Measurements from ENCODE around the gene IGSF21. TPM values are rescaled to one million over a fixed set of nuclear protein-coding genes. Genes with fewer than 3 reads are reported as not detected.
A peak's percentile ranks its signal among the peaks of the same experiment; 100 is the strongest.

IGSF21 gene
- total and polyA plus RNA-seq, 5 experiments from 2014 or later: not detected

DNA sequence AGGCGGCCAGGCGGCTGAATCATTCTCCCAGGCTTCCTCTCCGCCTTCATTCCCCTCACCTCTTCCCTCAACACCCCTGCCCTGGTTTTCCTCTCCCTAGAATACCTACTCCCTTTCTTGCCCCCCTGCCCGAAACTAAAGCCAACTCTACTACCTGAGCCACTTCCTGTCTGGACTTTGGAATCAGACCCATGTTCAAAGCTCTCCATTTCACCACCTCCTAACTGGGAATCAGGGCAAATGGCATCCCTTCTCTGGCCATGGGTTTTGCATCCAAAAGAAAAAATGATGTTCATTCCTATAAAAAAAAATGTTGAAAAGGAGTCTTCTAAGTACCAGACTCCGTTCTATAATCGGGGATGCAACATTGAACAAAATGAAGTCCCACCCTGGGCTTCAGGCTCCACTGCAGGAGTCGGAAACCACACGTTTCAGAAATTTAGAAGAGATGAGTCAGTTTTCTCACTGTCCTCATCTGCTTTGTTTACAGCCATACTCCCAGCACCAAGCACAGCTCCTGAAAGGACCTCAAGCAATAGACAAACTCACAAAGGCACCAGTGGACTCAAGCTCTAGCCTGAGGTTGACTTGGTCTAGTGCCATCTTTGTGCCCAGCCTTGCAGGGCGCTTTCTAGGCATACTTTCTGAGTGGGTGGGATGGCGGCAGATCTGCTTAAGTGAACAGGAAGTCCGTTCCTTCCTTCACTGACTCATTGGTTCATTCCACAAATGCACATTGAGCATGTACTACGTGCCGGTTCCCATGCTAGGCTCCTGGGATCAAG is 176.2 kb downstream of the IGSF21 start:
- peaks cover 14 to 64% (median 24%) of the 10 kb centered on the region in 5 donors for H3K27me3 Mint-ChIP-seq
- H3K4me3 Mint-ChIP-seq: no peak overlapping the region
- peaks cover 0 to 2% (median 0%) of the 10 kb centered on the region in 4 donors for H3K4me1 Mint-ChIP-seq
- H3K9me3 Mint-ChIP-seq: no peaks in the 10 kb centered on the region
- DNase-seq (no peak), ATAC-seq (no peak)
- H3K27ac Mint-ChIP-seq: no peak overlapping the region
- H3K36me3 Mint-ChIP-seq: no peaks in the 10 kb centered on the region
- POLR2A ChIA-PET: no interaction called here

DNA sequence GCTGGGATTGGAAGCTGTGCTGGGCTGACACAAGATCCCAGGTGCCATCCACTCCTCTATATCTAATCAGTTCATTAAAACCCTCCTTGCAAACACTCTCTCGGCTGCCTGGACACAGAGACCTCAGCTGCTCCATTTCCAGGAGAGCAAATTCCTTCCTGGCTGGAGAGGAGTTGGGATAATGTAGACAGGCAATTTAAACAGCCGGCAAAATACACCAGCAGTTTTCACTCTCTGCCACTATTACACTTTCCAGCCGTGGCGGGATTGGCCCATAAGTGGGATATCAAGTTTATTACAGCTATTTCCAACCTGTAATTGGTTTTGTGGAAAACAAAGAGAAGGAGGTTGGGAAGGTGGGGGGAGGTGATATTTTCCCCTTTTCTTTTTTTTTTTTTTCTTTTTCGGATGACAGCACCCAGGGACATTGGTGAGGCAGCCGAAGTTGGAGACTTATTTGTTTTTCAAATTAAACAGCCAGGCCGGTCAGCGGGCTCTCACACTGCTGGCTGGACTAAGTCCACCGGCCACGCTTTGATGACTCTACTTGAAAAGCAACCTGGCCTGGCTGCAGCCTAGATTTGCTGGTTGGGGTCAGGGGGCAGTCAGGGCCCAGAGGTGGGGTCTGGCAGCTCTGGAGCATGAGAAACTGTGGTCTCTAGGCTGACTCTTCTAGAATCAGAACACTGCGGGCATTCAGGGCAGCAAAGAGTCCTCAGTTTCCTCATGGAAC is 177.4 kb downstream of the IGSF21 start:
- no peak overlapping the region for H3K4me3 Mint-ChIP-seq
- peaks cover 10 to 54% (median 21%) of the 10 kb centered on the region in 5 donors for H3K27me3 Mint-ChIP-seq
- POLR2A ChIA-PET: no interaction called here
- H3K27ac Mint-ChIP-seq: no peak overlapping the region
- H3K36me3 Mint-ChIP-seq: no peaks in the 10 kb centered on the region
- DNase-seq (no peak), ATAC-seq (no peak)
- H3K4me1 Mint-ChIP-seq: peaks cover 0 to 2% (median 0%) of the 10 kb centered on the region in 4 donors
- no peaks in the 10 kb centered on the region for H3K9me3 Mint-ChIP-seq

DNA sequence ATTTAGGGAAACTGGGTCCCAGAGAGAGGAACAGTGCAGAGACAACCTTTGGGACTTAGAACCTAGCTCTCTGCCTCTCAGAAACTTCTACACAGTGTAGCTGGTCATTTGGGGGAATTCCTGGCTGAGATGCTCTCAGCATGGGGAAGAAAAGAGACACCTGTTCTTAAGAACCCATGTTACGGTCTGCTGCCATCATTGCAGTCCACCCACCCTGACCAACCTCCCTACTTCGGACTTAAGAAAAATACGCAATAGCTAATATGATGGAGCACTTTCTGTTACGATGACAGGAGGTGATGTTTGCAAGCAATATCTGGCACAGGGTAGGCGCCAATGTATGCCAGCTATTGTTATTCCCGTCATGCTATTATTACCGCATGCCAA is 177.9 kb downstream of the IGSF21 start:
- DNase-seq (no peak), ATAC-seq (no peak)
- no peak overlapping the region for H3K4me3 Mint-ChIP-seq
- H3K36me3 Mint-ChIP-seq: no peaks in the 10 kb centered on the region
- peaks cover 8 to 54% (median 25%) of the 10 kb centered on the region in 5 donors for H3K27me3 Mint-ChIP-seq
- peaks cover 0 to 2% (median 0%) of the 10 kb centered on the region in 4 donors for H3K4me1 Mint-ChIP-seq
- H3K27ac Mint-ChIP-seq: no peak overlapping the region
- H3K9me3 Mint-ChIP-seq: no peaks in the 10 kb centered on the region
- POLR2A ChIA-PET: no interaction called here

DNA sequence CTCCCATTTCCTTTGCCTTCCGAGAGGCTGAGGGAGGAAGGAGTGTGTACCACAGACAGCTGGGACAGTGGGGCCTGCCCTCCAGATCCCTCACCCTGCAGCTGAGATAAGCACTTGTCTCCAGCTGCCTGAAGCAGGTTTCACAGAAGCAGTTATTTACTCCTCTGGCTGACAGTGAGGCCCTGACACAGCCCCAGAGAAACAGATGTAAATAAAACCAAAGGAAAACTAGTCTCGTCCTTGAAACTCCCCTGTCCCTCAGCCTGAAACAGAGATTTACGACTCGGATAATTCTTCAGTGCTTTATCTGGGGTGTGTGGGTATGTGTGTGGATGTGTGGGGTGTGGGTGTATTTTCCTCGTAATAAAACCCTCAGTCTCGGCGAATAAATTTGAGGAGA is 181.1 kb downstream of the IGSF21 start:
- POLR2A ChIA-PET: no interaction called here
- no peaks in the 10 kb centered on the region for H3K36me3 Mint-ChIP-seq
- H3K4me1 Mint-ChIP-seq: no peaks in the 10 kb centered on the region
- DNase-seq: no peak
- H3K9me3 Mint-ChIP-seq: no peaks in the 10 kb centered on the region
- H3K27ac Mint-ChIP-seq: no peak overlapping the region
- H3K4me3 Mint-ChIP-seq: no peak overlapping the region
- H3K27me3 Mint-ChIP-seq: peaks cover 7 to 63% (median 19%) of the 10 kb centered on the region in 5 donors
- ATAC-seq: no peak

DNA sequence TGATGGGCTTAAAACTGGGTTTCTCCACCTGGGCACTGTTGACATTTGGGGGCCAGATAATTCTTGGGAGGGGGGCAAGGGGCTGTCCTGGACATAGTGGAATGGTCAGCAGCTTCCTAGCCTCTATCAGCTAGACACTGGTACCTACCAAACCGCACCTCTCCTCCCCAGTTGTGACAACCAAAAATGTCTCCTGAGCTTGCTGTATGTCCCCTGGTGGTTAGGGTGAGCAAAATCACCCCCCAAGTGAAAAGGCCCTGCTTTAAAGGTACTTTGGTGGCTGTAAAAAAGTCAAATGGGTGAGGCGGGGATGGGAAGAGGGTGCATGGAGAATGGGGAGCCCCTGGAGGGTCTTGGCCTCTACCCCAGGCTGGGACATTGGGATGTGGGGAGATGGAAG is 182.0 kb downstream of the IGSF21 start:
- H3K36me3 Mint-ChIP-seq: no peaks in the 10 kb centered on the region
- ATAC-seq: no peak
- no peaks in the 10 kb centered on the region for H3K9me3 Mint-ChIP-seq
- no peaks in the 10 kb centered on the region for H3K4me1 Mint-ChIP-seq
- H3K27me3 Mint-ChIP-seq: peaks cover 7 to 63% (median 24%) of the 10 kb centered on the region in 5 donors
- H3K4me3 Mint-ChIP-seq: no peak overlapping the region
- POLR2A ChIA-PET: no interaction called here
- no peak for DNase-seq
- no peak overlapping the region for H3K27ac Mint-ChIP-seq

DNA sequence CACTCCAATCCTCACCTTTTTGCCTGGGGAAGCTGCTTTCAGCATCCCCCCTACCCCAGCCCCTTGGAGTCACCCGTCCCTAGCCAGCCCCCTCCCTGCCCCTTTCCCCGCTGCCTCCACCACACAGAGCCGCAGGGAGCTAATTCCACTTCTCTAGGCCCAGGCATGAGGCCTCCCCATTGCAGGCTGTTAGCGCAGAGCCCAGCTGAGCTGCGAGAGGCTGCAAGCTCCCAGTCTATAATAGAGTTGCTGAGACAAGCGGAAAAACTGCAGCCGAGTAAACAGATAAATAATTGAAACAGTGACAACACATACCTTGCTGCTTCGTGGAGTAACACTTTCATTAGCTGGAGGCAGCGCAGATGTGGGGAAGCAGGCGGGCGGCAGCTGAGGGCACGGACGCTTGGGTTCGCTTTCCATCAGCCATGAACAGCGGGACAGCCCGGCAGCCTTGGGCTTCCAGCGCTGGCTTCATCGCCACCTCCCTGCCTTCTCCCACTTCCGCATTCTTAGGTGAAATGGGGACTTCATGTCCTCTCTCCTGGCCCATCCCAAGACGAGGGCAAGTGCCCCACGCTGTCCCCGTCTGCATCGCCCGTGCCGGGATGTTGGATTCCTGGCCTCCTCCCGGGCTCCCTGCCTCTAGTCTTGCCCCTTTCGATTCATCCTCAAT is 183.3 kb downstream of the IGSF21 start:
- H3K27me3 Mint-ChIP-seq: peaks cover 9 to 63% (median 29%) of the 10 kb centered on the region in 5 donors
- POLR2A ChIA-PET: no interaction called here
- H3K36me3 Mint-ChIP-seq: no peaks in the 10 kb centered on the region
- H3K9me3 Mint-ChIP-seq: no peaks in the 10 kb centered on the region
- peaks cover 0 to 2% (median 0%) of the 10 kb centered on the region in 4 donors for H3K4me1 Mint-ChIP-seq
- ATAC-seq (no peak), DNase-seq (no peak)
- no peak overlapping the region for H3K4me3 Mint-ChIP-seq
- H3K27ac Mint-ChIP-seq: no peak overlapping the region

DNA sequence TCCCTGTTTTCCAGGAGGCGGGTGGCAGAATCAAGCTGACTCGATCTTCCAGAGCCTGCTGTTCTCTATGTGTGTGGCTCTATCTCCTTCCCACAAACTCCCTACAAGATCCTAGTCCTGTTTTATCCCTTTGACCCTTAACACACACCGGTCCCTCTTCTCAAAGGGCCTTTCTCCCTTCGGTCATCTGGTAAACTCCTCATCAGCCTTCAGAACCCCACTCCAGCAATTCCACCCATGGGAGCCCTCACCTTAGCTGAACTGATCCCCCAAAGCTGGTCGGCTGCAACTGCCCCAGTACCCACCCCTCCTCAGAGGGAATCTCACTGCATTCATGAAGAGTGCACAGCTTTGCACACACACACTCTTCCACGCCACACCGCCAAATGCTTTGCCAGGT is 184.9 kb downstream of the IGSF21 start:
- Mint-ChIP-seq H3K36me3 (no peaks in the 10 kb centered on the region), H3K9me3 (no peaks in the 10 kb centered on the region), H3K27me3 (peaks cover 8 to 73% (median 41%) of the 10 kb centered on the region in 5 donors), H3K27ac (peak overlapping the region in 1 of 10 donors; percentile 58), H3K4me3 (no peak overlapping the region), H3K4me1 (peaks cover 0 to 2% (median 0%) of the 10 kb centered on the region in 4 donors)
- ATAC-seq (no peak), DNase-seq (no peak)
- POLR2A ChIA-PET: no interaction called here

DNA sequence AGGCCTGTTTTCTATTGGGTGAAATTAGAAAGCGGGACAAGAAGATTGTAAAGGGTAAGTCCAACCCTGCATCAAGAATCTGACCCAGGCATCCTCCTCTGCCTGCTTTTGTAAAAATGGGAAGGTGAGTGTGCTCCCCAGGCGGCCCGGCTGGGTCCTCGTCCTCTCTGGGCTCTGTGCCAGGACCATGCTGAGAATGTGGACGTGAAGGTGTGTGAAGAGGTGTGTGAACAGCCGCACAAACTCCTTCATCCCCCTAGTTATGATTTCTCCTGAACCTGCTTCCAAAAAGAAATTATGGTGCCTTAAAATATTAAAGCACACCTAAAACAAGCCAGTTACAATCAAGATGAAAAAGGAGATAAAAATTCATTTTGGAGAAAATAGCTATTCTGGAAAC is 185.7 kb downstream of the IGSF21 start:
- DNase-seq (no peak), ATAC-seq (no peak)
- Mint-ChIP-seq H3K9me3 (no peaks in the 10 kb centered on the region), H3K27ac (no peak overlapping the region), H3K4me1 (peaks cover 0 to 2% (median 0%) of the 10 kb centered on the region in 4 donors), H3K4me3 (no peak overlapping the region), H3K36me3 (no peaks in the 10 kb centered on the region), H3K27me3 (peaks cover 13 to 81% (median 47%) of the 10 kb centered on the region in 5 donors)
- POLR2A ChIA-PET: no interaction called here

DNA sequence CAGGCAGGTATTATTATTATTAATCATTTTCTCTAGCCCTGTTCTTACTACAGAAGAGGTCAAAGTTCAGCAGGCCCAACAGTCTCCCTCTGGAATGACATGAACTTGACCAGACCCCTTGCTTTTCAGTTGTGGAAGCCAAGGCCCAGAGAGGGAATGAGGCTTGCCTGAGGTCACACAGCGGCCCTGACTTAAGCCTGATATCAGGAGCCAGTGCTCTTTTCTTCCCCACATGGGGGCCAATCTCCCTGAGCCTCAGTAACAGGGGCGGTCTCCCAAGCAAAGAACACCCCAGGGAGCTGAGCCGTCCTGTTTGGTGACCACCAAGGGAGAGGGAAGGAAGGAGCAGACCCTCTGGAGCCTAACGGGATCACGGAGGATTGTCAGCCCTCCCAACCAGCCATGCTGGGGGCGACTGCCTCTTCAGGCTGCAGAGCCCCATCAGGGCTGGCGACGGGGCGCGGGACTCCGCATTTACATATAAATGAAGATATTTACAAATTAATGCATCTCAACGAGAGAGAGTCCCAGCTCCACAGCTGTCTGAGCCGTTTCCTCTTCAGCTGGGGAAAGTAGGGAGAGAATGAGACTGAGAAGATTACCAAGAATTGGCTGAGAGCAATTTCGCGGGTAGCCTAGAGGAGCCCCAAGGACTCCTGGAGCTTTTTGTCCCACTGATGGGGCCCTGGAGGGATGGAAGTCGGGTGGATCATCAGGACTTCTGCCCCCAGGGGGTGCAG is 187.0 kb downstream of the IGSF21 start:
- H3K4me1 Mint-ChIP-seq: peaks cover 0 to 2% (median 0%) of the 10 kb centered on the region in 4 donors
- no peaks in the 10 kb centered on the region for H3K9me3 Mint-ChIP-seq
- H3K36me3 Mint-ChIP-seq: no peaks in the 10 kb centered on the region
- peaks cover 13 to 94% (median 56%) of the 10 kb centered on the region in 5 donors for H3K27me3 Mint-ChIP-seq
- ATAC-seq (no peak), DNase-seq (no peak)
- POLR2A ChIA-PET: no interaction called here
- no peak overlapping the region for H3K4me3 Mint-ChIP-seq
- H3K27ac Mint-ChIP-seq: no peak overlapping the region

DNA sequence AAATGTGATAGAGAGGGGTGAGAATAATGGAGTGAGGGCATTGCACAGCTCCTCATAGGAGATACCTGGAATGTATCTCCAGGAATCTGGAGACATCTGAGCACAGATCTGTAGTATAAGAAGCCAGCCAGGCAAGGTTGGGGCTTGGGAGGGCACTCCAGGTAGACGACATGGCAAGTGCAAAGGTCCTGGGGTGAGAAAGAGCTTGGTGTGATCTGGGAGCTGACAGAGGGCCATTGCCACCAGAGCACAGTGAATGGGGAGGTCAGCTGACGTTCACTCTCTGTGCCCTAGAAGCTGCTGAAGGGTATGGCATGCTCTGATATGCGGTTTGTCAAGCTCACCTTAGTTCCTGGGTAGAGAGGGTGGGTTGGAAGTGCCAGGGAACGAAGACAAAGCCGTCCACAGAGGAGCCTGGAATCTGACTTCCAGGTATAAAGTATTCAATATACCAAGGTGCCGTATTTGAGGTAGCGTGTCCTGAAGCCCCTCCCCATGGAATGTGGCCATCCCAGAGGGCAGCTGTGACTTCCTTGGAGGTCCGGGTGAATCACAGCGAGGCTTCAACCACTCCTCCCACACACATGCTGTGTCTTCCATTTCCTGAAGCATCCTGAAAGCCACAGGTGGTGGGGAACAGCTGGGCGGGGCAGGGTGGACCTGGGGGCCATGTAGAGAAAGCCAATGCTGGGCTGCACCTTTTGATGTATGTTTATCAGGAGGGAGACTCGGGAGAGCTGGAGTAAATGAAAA is 190.5 kb downstream of the IGSF21 start:
- ATAC-seq: no peak
- POLR2A ChIA-PET: no interaction called here

DNA sequence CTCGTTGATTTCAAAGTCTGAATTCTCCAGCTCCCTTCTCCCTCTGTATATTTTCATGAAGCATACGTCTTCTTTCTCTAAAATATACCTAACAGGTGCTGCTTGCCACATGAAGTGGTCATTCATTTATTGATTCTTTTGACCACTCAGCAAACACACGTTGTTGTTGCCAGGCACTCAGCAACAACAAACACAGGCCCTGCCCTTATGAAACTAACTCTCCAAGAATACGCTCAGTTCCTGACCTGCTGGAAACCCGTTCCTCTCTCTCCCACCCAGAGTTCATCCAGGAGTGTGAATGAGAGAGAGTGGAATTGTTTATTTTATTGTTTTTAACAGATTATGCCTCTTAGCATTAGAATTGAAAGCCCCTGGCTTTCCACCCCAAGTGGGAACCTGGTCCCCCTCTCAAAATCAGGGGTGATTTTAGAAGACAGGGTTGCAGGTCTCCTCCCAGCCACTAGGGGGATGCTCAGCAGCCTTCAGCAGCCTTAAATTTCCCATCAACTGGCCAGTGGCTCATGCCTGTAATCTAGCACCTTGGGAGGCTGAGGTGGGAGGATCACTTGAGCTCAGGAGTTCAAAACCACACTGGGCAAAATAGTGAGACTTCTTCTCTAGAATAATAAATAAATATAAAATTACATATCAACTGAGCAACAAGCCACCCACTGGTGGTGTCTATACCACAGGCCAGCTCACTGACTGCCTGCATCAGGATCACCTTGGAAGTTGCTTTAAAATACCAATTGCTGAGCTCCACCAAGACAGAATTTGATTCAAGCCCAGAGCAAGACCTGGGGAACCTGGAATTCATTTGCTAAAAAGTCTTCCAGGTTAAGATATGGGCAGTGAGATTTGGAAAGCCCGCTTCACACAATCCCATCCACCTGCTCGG is 192.1 kb downstream of the IGSF21 start:
- Mint-ChIP-seq H3K27ac (no peak overlapping the region), H3K36me3 (no peaks in the 10 kb centered on the region), H3K4me1 (peaks cover 0 to 2% (median 0%) of the 10 kb centered on the region in 4 donors), H3K9me3 (no peaks in the 10 kb centered on the region), H3K4me3 (no peak overlapping the region), H3K27me3 (peaks cover 11 to 51% (median 36%) of the 10 kb centered on the region in 5 donors)
- DNase-seq: peak in 3 of 10 donors; percentile 1 to 18 (median 8)
- ATAC-seq: no peak
- POLR2A ChIA-PET: no interaction called here

More for the DNA sequence above, 190.5 kb downstream of the IGSF21 start:
- H3K27me3 Mint-ChIP-seq: peaks cover 11 to 64% (median 42%) of the 10 kb centered on the region in 5 donors
- H3K4me3 Mint-ChIP-seq: no peak overlapping the region
- no peak overlapping the region for H3K27ac Mint-ChIP-seq
- H3K4me1 Mint-ChIP-seq: peaks cover 0 to 2% (median 0%) of the 10 kb centered on the region in 4 donors
- no peaks in the 10 kb centered on the region for H3K9me3 Mint-ChIP-seq
- H3K36me3 Mint-ChIP-seq: no peaks in the 10 kb centered on the region
- DNase-seq: no peak
